GM21723 (cell line): ENCODE results near the gene CENPU.
"Not testable (repeated sequence)": the region's sequence is repeated elsewhere in the genome, so short reads cannot be mapped to it uniquely, and the experiment has no call there.

Experiments
- ATAC-seq: cut with Tn5 transposase; IDR thresholded peaks from one replicate; pipeline ENCODE4 v1.9.1; 2021; ENCODE audit warnings: mild to moderate bottlenecking, moderate library complexity; ENCODE audit not compliant: unreplicated experiment

CENPU gene

GRCh38 chr4:184668511-184669114 lies 65.3 kb downstream of the CENPU start:
- ATAC-seq: no peak

GRCh38 chr4:184668096-184668495 lies 65.8 kb downstream of the CENPU start:
- no peak for ATAC-seq

DNA sequence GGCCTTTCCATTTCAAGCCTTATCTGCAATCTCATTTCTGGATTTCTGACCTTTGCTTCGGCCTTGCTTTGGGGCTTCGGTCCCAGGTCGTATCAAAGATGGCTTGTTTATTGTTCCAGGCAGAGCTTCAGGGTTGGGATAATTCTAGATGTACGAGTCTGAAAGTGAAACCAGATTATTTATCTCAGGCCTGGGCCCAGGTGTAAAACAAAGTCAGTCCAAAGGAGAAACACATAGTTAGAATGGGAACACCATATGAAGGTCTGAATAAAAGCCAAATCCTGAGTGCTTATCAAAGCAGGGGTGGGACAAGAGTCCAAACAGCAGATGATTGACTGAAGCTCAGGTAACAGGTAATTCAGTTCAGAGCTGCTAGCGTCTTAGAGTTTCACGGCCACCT lies 67.2 kb downstream of the CENPU start:
- no peak for ATAC-seq

GRCh38 chr4:184664445-184665210 lies 69.3 kb downstream of the CENPU start:
- no peak for ATAC-seq

DNA sequence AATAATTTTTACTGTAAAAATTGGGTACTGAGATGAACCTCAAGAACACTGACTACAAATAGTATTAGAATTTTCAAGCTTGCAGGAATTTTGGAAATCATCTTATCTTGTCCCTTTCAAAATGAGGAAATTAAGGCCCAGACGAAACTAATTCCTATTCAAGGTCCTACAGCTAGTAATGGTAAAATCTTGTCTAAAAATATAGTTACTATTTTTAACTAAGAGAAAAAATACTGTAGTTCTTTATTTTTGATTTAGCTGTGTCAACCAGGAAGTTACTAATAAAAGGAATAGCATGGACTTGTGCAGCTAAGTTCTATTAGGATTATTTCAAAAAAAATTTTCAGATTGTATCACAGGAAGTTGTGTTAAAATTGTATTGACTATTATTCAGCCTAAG lies 71.7 kb downstream of the CENPU start:
- ATAC-seq: no peak

GRCh38 chr4:184660978-184661377 lies 72.9 kb downstream of the CENPU start:
- no peak for ATAC-seq

GRCh38 chr4:184657820-184658219 lies 76.1 kb downstream of the CENPU start:
- ATAC-seq: not testable (repeated sequence)

GRCh38 chr4:184657144-184657543 lies 76.8 kb downstream of the CENPU start:
- ATAC-seq: no peak

GRCh38 chr4:184655889-184656869 lies 77.7 kb downstream of the CENPU start:
- ATAC-seq: peak; percentile 42

DNA sequence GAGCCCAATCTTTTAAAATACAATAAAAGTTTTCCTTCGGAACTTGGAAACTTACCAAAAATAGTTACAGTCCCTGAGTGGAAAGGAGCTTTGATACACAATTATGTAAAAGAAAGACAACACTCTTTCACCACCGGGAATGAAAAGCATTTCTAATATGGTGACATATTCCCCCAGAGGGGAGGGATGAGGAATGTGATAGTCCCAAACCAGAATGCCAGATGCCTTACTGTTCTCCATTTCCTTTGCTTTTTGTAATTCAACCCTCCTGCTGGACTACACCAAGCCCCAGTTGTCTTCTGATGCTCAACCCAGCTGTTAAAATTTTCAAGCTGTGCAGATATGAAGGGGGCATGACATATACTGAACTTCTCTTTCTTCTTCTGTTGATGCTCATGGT lies 80.2 kb downstream of the CENPU start:
- ATAC-seq: no peak

DNA sequence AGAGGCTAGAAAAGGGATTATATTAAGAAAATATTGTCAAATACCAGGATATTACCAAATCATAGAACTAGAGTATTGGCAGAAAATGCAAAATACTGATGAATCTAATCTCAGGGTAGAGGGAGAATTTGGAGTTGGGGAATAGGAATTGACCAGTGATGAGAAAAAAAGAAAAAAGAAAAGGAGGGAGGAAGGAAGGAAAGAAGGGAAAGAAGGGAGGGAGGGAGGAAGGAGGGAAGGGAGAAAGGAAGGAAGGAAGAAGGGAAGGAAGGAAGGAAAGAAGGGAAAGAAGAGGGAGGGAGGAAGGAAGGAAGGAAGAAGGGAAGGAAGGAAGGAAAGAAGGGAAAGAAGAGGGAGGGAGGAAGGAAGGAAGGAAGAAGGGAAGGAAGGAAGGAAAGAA lies 81.2 kb downstream of the CENPU start:
- not testable (repeated sequence) for ATAC-seq

DNA sequence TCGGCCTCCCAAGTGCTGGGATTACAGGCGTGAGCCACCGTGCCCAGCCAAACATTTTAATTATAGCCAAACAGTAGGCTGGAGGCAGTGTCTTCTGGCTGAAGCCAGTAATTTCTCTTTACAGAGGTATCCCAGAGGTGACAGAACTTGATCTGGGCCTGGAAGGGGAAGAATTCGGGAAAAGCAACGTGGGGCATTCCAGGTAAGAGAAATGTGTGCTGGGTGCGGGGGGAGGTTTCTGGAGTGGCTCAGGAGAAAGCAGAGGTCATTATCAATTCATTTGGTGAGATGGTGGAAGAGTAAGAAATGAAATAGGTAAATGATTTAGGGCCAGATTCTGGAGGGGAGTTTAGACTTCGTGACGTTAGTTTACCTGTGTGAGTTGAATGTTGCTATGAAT lies 82.0 kb downstream of the CENPU start:
- ATAC-seq: no peak

- ATAC-seq: peak; percentile 7
Observed at GRCh38 chr4:184649971-184650855, 83.7 kb downstream of the CENPU start.

DNA sequence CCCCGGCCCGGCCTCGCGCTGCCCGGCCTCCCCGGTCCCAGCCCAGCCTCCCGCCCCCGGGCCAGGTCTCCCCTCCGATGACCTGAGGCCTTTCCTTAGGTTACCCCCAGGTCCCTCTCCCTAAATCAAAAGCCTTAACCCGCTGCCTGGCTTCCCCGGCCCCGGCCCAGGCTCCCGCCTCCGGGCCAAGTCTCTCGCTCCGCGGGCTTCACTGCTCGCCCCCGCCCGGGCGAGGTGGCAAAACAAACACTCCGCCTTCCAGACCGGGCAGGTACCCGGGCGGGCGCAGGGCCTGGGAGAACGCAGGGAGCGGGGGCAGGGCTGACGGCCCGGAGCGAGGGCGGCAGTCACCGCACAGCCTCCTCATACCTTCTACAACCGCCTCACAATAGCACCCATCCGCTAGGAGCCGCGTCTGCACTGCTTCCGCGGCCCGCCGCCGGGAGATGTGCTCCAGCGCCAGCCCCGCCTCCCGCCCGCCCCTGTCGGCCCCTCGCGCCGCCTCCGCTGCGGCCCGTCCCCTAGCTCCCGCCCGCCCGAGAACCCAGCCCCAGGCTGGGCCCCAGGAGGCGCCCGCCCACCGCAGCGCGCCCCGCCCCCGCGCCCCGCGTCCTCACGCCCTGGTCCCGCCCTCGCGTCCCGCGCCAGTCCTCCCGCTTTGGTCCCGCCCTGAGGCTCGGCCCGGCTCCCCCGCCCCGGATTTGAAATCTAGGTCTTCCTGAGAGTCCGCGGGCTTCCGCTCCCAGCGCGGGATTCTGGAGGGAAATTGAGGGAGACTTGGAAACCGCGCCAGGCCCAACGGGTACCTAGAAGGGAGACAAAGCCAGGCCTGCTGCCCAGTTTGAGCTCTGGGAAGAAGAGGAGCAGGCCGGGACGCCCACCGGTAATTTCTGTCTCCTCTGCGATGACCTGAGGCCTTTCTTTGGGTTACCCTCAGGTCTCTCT lies 84.6 kb downstream of the CENPU start, which contains the start of the genes CASP3 and PRIMPOL:
CASP3 (minus strand) TSS at position 422 of the 945 bp plus-strand sequence. CDS start 10,994 bp downstream, outside the sequence.
PRIMPOL (plus strand) TSS at position 713 of the 945 bp plus-strand sequence. CDS start 7,403 bp downstream, outside the sequence.
- ATAC-seq: peak; percentile 85

- peak; percentile 41 for ATAC-seq
Observed at GRCh38 chr4:184648313-184649025, 85.4 kb downstream of the CENPU start.

- no peak for ATAC-seq
Observed at GRCh38 chr4:184648054-184648312, 85.9 kb downstream of the CENPU start.

DNA sequence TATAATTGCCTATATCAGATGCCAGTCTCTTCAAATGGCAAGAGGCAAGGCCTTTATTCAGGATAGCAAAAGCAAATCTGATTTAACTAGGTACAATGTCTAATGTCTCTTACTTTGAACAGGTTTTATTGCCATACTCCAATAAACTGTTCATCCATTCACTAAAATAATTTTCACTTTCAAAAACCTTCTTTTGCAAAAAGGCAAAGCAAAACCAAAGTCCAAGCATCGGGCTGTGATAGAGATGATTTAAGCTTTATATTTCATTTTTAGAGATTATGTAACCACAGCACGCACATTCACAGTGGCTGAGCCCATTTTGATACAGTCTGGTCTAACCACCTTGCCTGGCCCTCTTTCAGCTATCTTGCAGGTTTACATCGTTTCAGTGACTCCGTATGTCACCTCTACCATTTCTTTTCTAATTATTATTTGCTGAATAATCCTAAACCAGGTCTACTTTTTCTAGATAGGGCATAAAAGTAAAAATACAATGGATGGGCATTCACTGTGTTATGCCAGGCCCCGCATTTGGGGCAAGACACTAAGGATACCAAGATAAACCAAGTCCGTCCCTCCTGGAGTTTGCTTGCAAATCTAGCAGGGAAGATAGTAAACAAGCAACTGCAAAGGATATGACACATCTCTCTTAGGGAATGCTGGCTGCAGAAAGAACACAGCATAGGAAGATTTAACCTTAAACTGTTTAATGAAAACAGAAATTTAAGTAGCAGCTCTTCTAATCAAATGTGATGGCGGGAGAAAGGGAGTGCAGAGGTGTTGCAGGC lies 86.4 kb downstream of the CENPU start:
- no peak for ATAC-seq
